GM12891 (cell line): ENCODE data around the gene C1RL.

Experiments
- POLR2A ChIP-seq: IDR thresholded peaks from 2 replicates; pipeline ENCODE4 v1.6.1; 2011; ENCODE audit warnings: low read depth, low read length, control low read depth
- POLR2AphosphoS5 ChIP-seq: IDR thresholded peaks from 2 replicates; pipeline ENCODE4 v1.6.1; 2011; ENCODE audit warnings: low read depth, low read length, control low read depth
- TAF1 ChIP-seq: IDR thresholded peaks from 2 replicates; pipeline ENCODE4 v1.6.1; 2011; ENCODE audit warnings: low read depth, low read length, control low read depth

- TF ChIP-seq POLR2A = no peak
- no peak for TF ChIP-seq POLR2AphosphoS5
- no peak for TF ChIP-seq TAF1
These were observed 7.3 kb downstream of the C1RL start for GRCh38 chr12:7101694-7102131.
